Activated CD8-positive, alpha-beta memory T cell treated with anti-CD3 and anti-CD28 coated beads, Interleukin-2, amount 50 U/mL, for 24 hours (primary cell): ENCODE data around the gene FMO5.

Experiments used
- DNase-seq: peaks from one replicate; pipeline ENCODE4 v3.0.0-alpha.2; 2020; ENCODE audit errors: extremely low read depth

FMO5 gene

GRCh38 chr1:147142886-147143285 is 82.3 kb downstream of the FMO5 start:
- DNase-seq: no peak
